Smooth muscle cell of the pulmonary artery (primary cell): Measurements from ENCODE around the gene ZMYM3. TPM values are rescaled to one million over a fixed set of nuclear protein-coding genes. Genes with fewer than 3 reads are reported as not detected.

Source experiments
- total RNA-seq: library from RNA; depleted of rRNA; stranded (reverse); fragments of >200 nt; gene quantifications from 2 replicates; pipeline ENCODE4 v1.2.3, GENCODE V29; 2014

ZMYM3 gene
- 19.3 and 19.8 TPM in 2 replicates for total RNA-seq

GRCh38 chrX:71254092-71254963, at the start of gene ZMYM3:
ZMYM3 (minus strand) TSS chrX:71254140; CDS start chrX:71253255, 885 bp downstream.

GRCh38 chrX:71301195-71301924, 47.4 kb upstream of the ZMYM3 start, which contains the start of gene ITGB1BP2:
ITGB1BP2 (plus strand) TSS chrX:71301750; CDS start chrX:71301807, 57 bp downstream.

GRCh38 chrX:71283403-71284143, 29.6 kb upstream of the ZMYM3 start, which contains the start of gene NONO:
NONO (plus strand) TSS chrX:71283635; CDS start chrX:71290638, 7,003 bp downstream.

GRCh38 chrX:71222929-71223328, 31.0 kb downstream of the ZMYM3 start, which contains the start of gene GJB1:
GJB1 (plus strand) TSS chrX:71223224; CDS start chrX:71223708, 484 bp downstream.

Other genes starting within 250 kb of the ZMYM3 start
- 67.9 and 73.6 TPM in 2 replicates for gene SNX12, start 185.8 kb downstream of the ZMYM3 start, total RNA-seq
- 6.1 and 9.6 TPM in 2 replicates for gene FOXO4, start 158.3 kb downstream of the ZMYM3 start, total RNA-seq
- not detected in 2 replicates for gene CXorf65, start 147.4 kb downstream of the ZMYM3 start, total RNA-seq
- not detected in 2 replicates for gene IL2RG, start 142.6 kb downstream of the ZMYM3 start, total RNA-seq
- gene MED12, start 135.5 kb downstream of the ZMYM3 start, total RNA-seq = 38.4 and 39.6 TPM in 2 replicates
- gene NLGN3, start 109.3 kb downstream of the ZMYM3 start, total RNA-seq = 0.26 and 0.39 TPM in 2 replicates
- gene GJB1, start 30.9 kb downstream of the ZMYM3 start, total RNA-seq = not detected in 2 replicates
- 256 and 289 TPM in 2 replicates for gene NONO, start 29.5 kb upstream of the ZMYM3 start, total RNA-seq
- 3.4 and 3.7 TPM in 2 replicates for gene ITGB1BP2, start 47.6 kb upstream of the ZMYM3 start, total RNA-seq
- 37.1 and 41.8 TPM in 2 replicates for gene TAF1, start 112.2 kb upstream of the ZMYM3 start, total RNA-seq